WTC11 (cell line): ENCODE results near the gene NEAT1. TPM values are rescaled to one million over a fixed set of nuclear protein-coding genes. Genes with fewer than 3 reads are reported as not detected.

Experiments used
- ATAC-seq: fragments of 200-7000 bp; cut with Tn5 transposase; 2 replicates; pipeline ENCODE4 v1.10.0; 2021; ENCODE audit warnings: mild to moderate bottlenecking, moderate library complexity
- CTCF ChIA-PET: fragments of 300-600 bp; sonication (Branson Sonifier 250); formaldehyde crosslinking; loops from one replicate; lab custom pipeline; 2021; ENCODE audit warnings: antibody characterized with exemption; lab: Charles Lee
- POLR2A ChIA-PET: fragments of 350-600 bp; sonication (Branson Sonifier 250); formaldehyde crosslinking; loops from one replicate; lab custom pipeline; 2021; ENCODE audit warnings: antibody characterized with exemption; lab: Charles Lee
- DNase-seq: peaks from one replicate; pipeline ENCODE4 v3.0.0; 2021; ENCODE audit warnings: low spot score
- H3K27ac Mint-ChIP-seq: 2 replicates; pipeline ENCODE4 v1.8.0; 2021; ENCODE audit warnings: mixed read lengths
- H3K27me3 Mint-ChIP-seq: 2 replicates; pipeline ENCODE4 v1.8.0; 2021; ENCODE audit warnings: low read depth, mild to moderate bottlenecking, moderate library complexity, mixed read lengths
- H3K36me3 Mint-ChIP-seq: 2 replicates; pipeline ENCODE4 v1.8.0; 2021; ENCODE audit warnings: mixed read lengths
- H3K4me1 Mint-ChIP-seq: 2 replicates; pipeline ENCODE4 v1.8.0; 2022; ENCODE audit warnings: mixed read lengths
- H3K4me3 Mint-ChIP-seq: 2 replicates; pipeline ENCODE4 v1.8.0; 2021; ENCODE audit warnings: mild to moderate bottlenecking, moderate library complexity, mixed read lengths
- H3K9me3 Mint-ChIP-seq: 2 replicates; pipeline ENCODE4 v1.8.0; 2021; ENCODE audit warnings: mixed read lengths
- ARID4B ChIP-seq: sonication (generic); formaldehyde crosslinking; IDR thresholded peaks from 2 replicates; pipeline ENCODE4 v1.8.0; 2023; ENCODE audit warnings: missing genetic modification reagents, mild to moderate bottlenecking, borderline replicate concordance
- ATF1 ChIP-seq: sonication (generic); formaldehyde crosslinking; IDR thresholded peaks from 2 replicates; pipeline ENCODE4 v1.8.1; 2023; ENCODE audit warnings: mild to moderate bottlenecking, moderate library complexity, missing genetic modification reagents
- ATF3 ChIP-seq: sonication (generic); formaldehyde crosslinking; conservative IDR thresholded peaks from 2 replicates; pipeline ENCODE4 v1.8.1; 2022; ENCODE audit warnings: mild to moderate bottlenecking, missing genetic modification reagents
- CDX4 ChIP-seq: fragments of 250-450 bp; sonication (Bioruptor Pico); IDR thresholded peaks from 2 replicates; pipeline ENCODE4 v1.9.0; 2021; ENCODE audit warnings: moderate library complexity, mild to moderate bottlenecking, inconsistent platforms, borderline replicate concordance
- E2F1 ChIP-seq: sonication (generic); formaldehyde crosslinking; IDR thresholded peaks from 2 replicates; pipeline ENCODE4 v1.8.0; 2022; ENCODE audit warnings: mild to moderate bottlenecking, missing genetic modification reagents
- KAT7 ChIP-seq: sonication (generic); formaldehyde crosslinking; IDR thresholded peaks from 2 replicates; pipeline ENCODE4 v1.8.1; 2023; ENCODE audit warnings: missing genetic modification reagents, mild to moderate bottlenecking, borderline replicate concordance
- MAX ChIP-seq: sonication (generic); formaldehyde crosslinking; IDR thresholded peaks from 2 replicates; pipeline ENCODE4 v1.8.0; 2022; ENCODE audit warnings: mild to moderate bottlenecking, missing genetic modification reagents
- MXD4 ChIP-seq: fragments of 250-450 bp; sonication (Bioruptor Pico); IDR thresholded peaks from 2 replicates; pipeline ENCODE4 v1.8.0; 2021; ENCODE audit warnings: mild to moderate bottlenecking, moderate library complexity, borderline replicate concordance
- NR3C1 ChIP-seq: sonication (generic); formaldehyde crosslinking; conservative IDR thresholded peaks from 2 replicates; pipeline ENCODE4 v1.8.1; 2023; ENCODE audit warnings: low read depth, mild to moderate bottlenecking, missing genetic modification reagents
- RORB ChIP-seq: fragments of 250-450 bp; sonication (Bioruptor Pico); IDR thresholded peaks from 2 replicates; pipeline ENCODE4 v1.9.0; 2021; ENCODE audit warnings: mild to moderate bottlenecking
- SP1 ChIP-seq: sonication (generic); formaldehyde crosslinking; conservative IDR thresholded peaks from 2 replicates; pipeline ENCODE4 v1.8.1; 2022; ENCODE audit warnings: missing genetic modification reagents
- STAT6 ChIP-seq: sonication (generic); formaldehyde crosslinking; conservative IDR thresholded peaks from 2 replicates; pipeline ENCODE4 v1.8.1; 2023; ENCODE audit warnings: mild to moderate bottlenecking, low read depth, missing genetic modification reagents, moderate library complexity
- ZBTB43 ChIP-seq: sonication (generic); formaldehyde crosslinking; IDR thresholded peaks from 2 replicates; pipeline ENCODE4 v1.8.1; 2023; ENCODE audit warnings: mild to moderate bottlenecking, missing genetic modification reagents
- ZMAT4 ChIP-seq: fragments of 250-450 bp; sonication (Bioruptor Pico); IDR thresholded peaks from 2 replicates; pipeline ENCODE4 v1.9.0; 2021; ENCODE audit warnings: mild to moderate bottlenecking
- ZNF423 ChIP-seq: fragments of 250-450 bp; sonication (Bioruptor Pico); IDR thresholded peaks from 2 replicates; pipeline ENCODE4 v2.1.2; 2022; ENCODE audit warnings: mild to moderate bottlenecking, moderate library complexity
- ZNF671 ChIP-seq: fragments of 250-450 bp; sonication (Bioruptor Pico); IDR thresholded peaks from 2 replicates; pipeline ENCODE4 v1.8.0; 2021; ENCODE audit warnings: mild to moderate bottlenecking
- total RNA-seq: library from RNA; stranded (reverse); gene quantifications from 3 replicates; pipeline ENCODE4 v1.2.3, GENCODE V29; 2021

Gene NEAT1
- total RNA-seq, 1 experiment from 2014 or later = 38.1 TPM

GRCh38 chr11:65375012-65375411, 47.6 kb upstream of the NEAT1 start:
- Mint-ChIP-seq H3K27ac (no peak overlapping the region), H3K4me3 (no peak overlapping the region), H3K36me3 (no peaks in the 10 kb centered on the region), H3K9me3 (no peaks in the 10 kb centered on the region), H3K27me3 (no peaks in the 10 kb centered on the region; the same call in 1 of the 2 replicates), H3K4me1 (no peaks in the 10 kb centered on the region)
- ChIA-PET POLR2A (no interaction called here), CTCF (interaction anchor here (0.6 to 1.4 kb wide), 7 partner anchors 39 to 232 kb away, joined by 3 to 10 read pairs (median 4); no protein-coding TSS in a partner anchor)
- TF ChIP-seq ATF1 (CRISPR knock-in tag) = no peak
- TF ChIP-seq MXD4 (CRISPR knock-in tag) = no peak
- TF ChIP-seq SP1 = no peak
- no peak for TF ChIP-seq ZNF671
- no peak for TF ChIP-seq ZNF423 (CRISPR knock-in tag)
- TF ChIP-seq ZMAT4 = no peak
- no peak for TF ChIP-seq NR3C1 (CRISPR knock-in tag)
- TF ChIP-seq KAT7 = no peak
- no peak for TF ChIP-seq E2F1 (CRISPR knock-in tag)
- TF ChIP-seq ZBTB43 (CRISPR knock-in tag) = no peak
- TF ChIP-seq MAX = no peak
- TF ChIP-seq RORB = no peak
- TF ChIP-seq CDX4 (CRISPR knock-in tag) = no peak
- no peak for DNase-seq
- no peak for ATAC-seq

- no peaks in the 10 kb centered on the region; the same call in 1 of the 2 replicates for H3K27me3 Mint-ChIP-seq
- ChIA-PET POLR2A (interaction anchor here (0.5 kb wide), 1 partner anchor 204 kb away, joined by 3 read pairs; no protein-coding TSS in a partner anchor), CTCF (interaction anchor here (0.9 to 1.2 kb wide), 4 partner anchors 22 to 177 kb away, joined by 3 to 4 read pairs (median 3); no protein-coding TSS in a partner anchor)
- no peaks in the 10 kb centered on the region for H3K4me1 Mint-ChIP-seq
- no peaks in the 10 kb centered on the region for H3K36me3 Mint-ChIP-seq
- DNase-seq (no peak), ATAC-seq (no peak)
- TF ChIP-seq ARID4B (CRISPR knock-in tag) (no peak), ATF3 (no peak), STAT6 (CRISPR knock-in tag) (no peak)
- no peak overlapping the region for H3K4me3 Mint-ChIP-seq
- H3K9me3 Mint-ChIP-seq = no peaks in the 10 kb centered on the region
- no peak overlapping the region for H3K27ac Mint-ChIP-seq
These were observed 46.4 kb upstream of the NEAT1 start for GRCh38 chr11:65376138-65376713.
